SU-DHL-6 (cell line): ENCODE measurements around the gene PGLYRP2.

Source experiments
- H2AFZ ChIP-seq: fragments of 200-600 bp; sonication (generic); 2 replicates; pipeline ENCODE4 v1.6.1; 2014; ENCODE audit warnings: low read depth, mild to moderate bottlenecking, moderate library complexity, mixed read lengths, antibody characterized with exemption, low read length; ENCODE audit not compliant: severe bottlenecking
- H3F3A ChIP-seq: fragments of 200-600 bp; shearing (Covaris generic); 2 replicates; pipeline ENCODE4 v1.6.0; 2016; ENCODE audit warnings: antibody characterized with exemption, mild to moderate bottlenecking; ENCODE audit not compliant: insufficient read depth
- H3K27ac ChIP-seq: fragments of 200-600 bp; sonication (generic); 2 replicates; pipeline ENCODE4 v1.5.1; 2016; ENCODE audit warnings: low read depth, mild to moderate bottlenecking, low read length, moderate library complexity, mixed read lengths
- H3K27me3 ChIP-seq: fragments of 200-600 bp; sonication (generic), shearing (Covaris generic); 2 replicates; pipeline ENCODE4 v1.6.0; 2014; ENCODE audit warnings: mild to moderate bottlenecking, low read length
- H3K36me3 ChIP-seq: fragments of 200-600 bp; sonication (generic); 2 replicates; pipeline ENCODE4 v1.6.1; 2014; ENCODE audit warnings: mild to moderate bottlenecking, low read length, mixed read lengths
- H3K4me2 ChIP-seq: fragments of 300-600, 200-600 bp; shearing (Covaris generic), sonication (generic); 2 replicates; pipeline ENCODE4 v1.6.0; 2014; ENCODE audit warnings: low read length, low read depth, mild to moderate bottlenecking; ENCODE audit not compliant: poor library complexity, severe bottlenecking
- H3K4me3 ChIP-seq: fragments of 200-600 bp; sonication (generic); 2 replicates; pipeline ENCODE4 v1.5.1; 2014; ENCODE audit warnings: antibody characterized with exemption, low read length, mild to moderate bottlenecking, mixed read lengths; ENCODE audit not compliant: insufficient read depth, poor library complexity, severe bottlenecking
- H3K79me2 ChIP-seq: fragments of 200-600 bp; sonication (generic); 2 replicates; pipeline ENCODE4 v1.6.1; 2014; ENCODE audit warnings: mild to moderate bottlenecking, low read length, moderate library complexity; ENCODE audit not compliant: insufficient read depth
- H3K9ac ChIP-seq: fragments of 200-600 bp; sonication (generic); 2 replicates; pipeline ENCODE4 v1.7.0; 2014; ENCODE audit warnings: mild to moderate bottlenecking, low read length
- H3K9me2 ChIP-seq: fragments of 200-600 bp; sonication (generic); replicated peaks from 2 replicates; pipeline ENCODE4 v1.6.1; 2014; ENCODE audit warnings: low read length; ENCODE audit not compliant: insufficient read depth
- H3K9me3 ChIP-seq: fragments of 200-600 bp; sonication (generic); 2 replicates; pipeline ENCODE4 v1.6.1; 2014; ENCODE audit warnings: low read length, mixed read lengths; ENCODE audit not compliant: insufficient read depth
- H4K20me1 ChIP-seq: fragments of 200-600 bp; sonication (generic); 2 replicates; pipeline ENCODE4 v1.6.1; 2014; ENCODE audit warnings: low read depth, mild to moderate bottlenecking, antibody characterized with exemption, low read length, moderate library complexity, mixed read lengths
- CTCF ChIP-seq: fragments of 200-600 bp; sonication (generic); IDR thresholded peaks from one replicate; pipeline ENCODE4 v1.5.1; 2017; ENCODE audit warnings: antibody characterized with exemption, mild to moderate bottlenecking, low read length, moderate library complexity; ENCODE audit not compliant: insufficient read depth, poor library complexity, severe bottlenecking
- EZH2phosphoT487 ChIP-seq: fragments of 200-600 bp; sonication (generic), shearing (Covaris generic); conservative IDR thresholded peaks from 2 replicates; pipeline ENCODE4 v1.6.1; 2018; ENCODE audit warnings: mild to moderate bottlenecking, antibody characterized with exemption, low read length, moderate library complexity, mixed read lengths

Gene PGLYRP2

DNA sequence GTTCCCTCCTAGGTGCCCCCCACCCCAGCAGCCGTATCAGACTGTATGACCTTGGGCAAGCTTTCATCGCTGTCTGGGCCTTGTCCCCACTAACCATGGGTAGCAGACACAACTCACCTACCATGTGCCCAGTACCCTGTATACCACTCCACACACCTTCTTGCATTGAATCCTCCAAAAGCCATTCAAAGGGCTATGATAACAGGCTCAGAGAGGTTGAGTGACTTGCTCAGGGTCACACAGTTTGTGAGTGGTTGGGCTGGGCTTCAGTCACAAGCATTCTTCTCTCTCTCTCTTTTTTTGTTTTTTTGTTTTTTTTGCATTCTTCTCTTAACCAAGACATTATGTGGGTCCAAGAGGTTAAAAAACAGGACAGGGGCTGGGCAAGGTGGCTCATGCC lies 17.6 kb downstream of the PGLYRP2 start:
- Histone ChIP-seq H4K20me1 (no peaks in the 10 kb centered on the region), H3K9me2 (no peaks in the 10 kb centered on the region), H3K9ac (no peak overlapping the region), H2AFZ (no peak overlapping the region), H3K36me3 (no peaks in the 10 kb centered on the region), H3F3A (no peaks in the 10 kb centered on the region), H3K9me3 (no peaks in the 10 kb centered on the region), H3K27ac (no peak overlapping the region), H3K4me2 (no peak overlapping the region), H3K4me3 (no peak overlapping the region), H3K27me3 (no peaks in the 10 kb centered on the region), H3K79me2 (no peaks in the 10 kb centered on the region; the same call in 1 of the 2 replicates)
- no peak for TF ChIP-seq EZH2phosphoT487
- TF ChIP-seq CTCF, result no peak

DNA sequence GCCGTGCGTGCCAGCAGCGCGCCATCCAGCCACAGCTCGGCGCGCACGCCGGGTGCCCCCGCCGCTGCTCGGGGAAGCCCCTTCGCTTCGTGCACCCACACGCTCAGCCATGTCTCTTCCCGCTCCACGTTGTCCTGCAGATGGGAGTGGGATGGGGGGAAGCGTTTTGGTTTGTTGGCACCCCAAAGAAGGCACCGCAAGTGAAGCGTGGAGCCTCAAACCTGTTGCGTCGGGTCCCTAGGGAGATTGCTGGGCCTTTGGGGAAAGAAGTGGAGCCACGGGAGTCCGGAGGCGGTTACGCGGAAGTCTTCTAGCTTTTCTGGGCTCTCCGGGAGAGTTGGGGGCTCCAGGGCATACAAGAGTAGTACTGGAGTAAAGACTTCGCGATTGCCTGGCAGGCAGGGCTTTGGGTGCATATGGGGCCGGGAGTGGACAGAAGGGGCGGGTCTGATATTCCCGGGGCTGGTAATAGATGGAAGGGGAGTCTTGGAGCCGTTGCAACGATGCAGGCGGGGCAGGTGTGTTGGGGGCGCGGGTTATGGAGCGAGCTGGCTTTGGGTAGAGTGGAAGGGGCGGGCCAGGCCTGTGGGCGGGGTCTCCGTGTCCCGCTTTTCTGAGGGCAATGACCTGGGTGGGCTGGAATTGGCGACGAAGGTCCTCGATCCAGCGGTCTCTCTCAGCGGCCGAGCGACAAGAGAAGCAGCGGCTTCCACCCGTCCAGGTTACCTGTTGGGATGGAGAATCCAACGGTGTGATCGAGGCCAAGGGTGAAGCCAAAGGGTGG lies 21.4 kb downstream of the PGLYRP2 start:
- Histone ChIP-seq H3K9ac (no peak overlapping the region), H3K9me3 (no peaks in the 10 kb centered on the region), H3K27me3 (no peaks in the 10 kb centered on the region), H2AFZ (no peak overlapping the region), H3K27ac (no peak overlapping the region), H3F3A (no peaks in the 10 kb centered on the region), H4K20me1 (no peaks in the 10 kb centered on the region), H3K9me2 (no peaks in the 10 kb centered on the region), H3K79me2 (no peaks in the 10 kb centered on the region), H3K4me2 (no peak overlapping the region), H3K36me3 (no peaks in the 10 kb centered on the region), H3K4me3 (no peak overlapping the region)
- no peak for TF ChIP-seq CTCF
- no peak for TF ChIP-seq EZH2phosphoT487

- Histone ChIP-seq H3K4me3 (no peak overlapping the region), H2AFZ (no peak overlapping the region), H3K4me2 (no peak overlapping the region), H3K27ac (no peak overlapping the region), H3K27me3 (no peaks in the 10 kb centered on the region), H3K9ac (no peak overlapping the region), H3K36me3 (no peaks in the 10 kb centered on the region), H3F3A (no peaks in the 10 kb centered on the region), H4K20me1 (no peaks in the 10 kb centered on the region), H3K9me2 (no peaks in the 10 kb centered on the region), H3K79me2 (no peaks in the 10 kb centered on the region), H3K9me3 (no peaks in the 10 kb centered on the region)
- TF ChIP-seq EZH2phosphoT487 (no peak), CTCF (no peak)
Observed at GRCh38 chr19:15456871-15457700, 22.2 kb downstream of the PGLYRP2 start.
